HG02678 (cell line): ENCODE measurements around the gene OR4C45.
"Not testable (repeated sequence)": the region's sequence is repeated elsewhere in the genome, so short reads cannot be mapped to it uniquely, and the experiment has no call there.

Experiments
- ATAC-seq: cut with Tn5 transposase; IDR thresholded peaks from one replicate; pipeline ENCODE4 v1.9.1; 2021; ENCODE audit warnings: mild to moderate bottlenecking, moderate library complexity; ENCODE audit not compliant: unreplicated experiment

The OR4C45 gene

GRCh38 chr11:50032574-50032973 is at the start of gene OR4C45:
TSS of gene OR4C45 (plus strand) at chr11:50032874.
- no peak for ATAC-seq

DNA sequence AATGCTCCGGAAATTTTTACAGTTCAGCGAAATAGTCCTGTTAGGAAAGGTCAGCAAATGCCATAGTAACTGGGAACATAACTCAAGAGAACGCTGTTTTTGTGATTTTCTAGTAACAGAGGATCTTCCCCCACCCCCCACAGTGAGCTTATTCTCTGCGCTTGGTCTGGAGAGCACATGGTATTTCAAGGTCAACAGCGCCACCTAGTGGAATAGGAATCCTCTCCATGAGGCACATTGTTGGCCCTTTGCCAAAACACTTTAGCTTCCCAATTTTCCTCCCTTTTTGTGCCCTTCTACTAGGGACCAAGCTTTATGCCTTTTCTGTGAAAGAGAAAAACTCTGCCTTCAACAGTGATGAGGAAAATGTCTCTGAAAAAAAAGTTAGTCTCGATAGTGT is 37.1 kb upstream of the OR4C45 start:
- no peak for ATAC-seq

DNA sequence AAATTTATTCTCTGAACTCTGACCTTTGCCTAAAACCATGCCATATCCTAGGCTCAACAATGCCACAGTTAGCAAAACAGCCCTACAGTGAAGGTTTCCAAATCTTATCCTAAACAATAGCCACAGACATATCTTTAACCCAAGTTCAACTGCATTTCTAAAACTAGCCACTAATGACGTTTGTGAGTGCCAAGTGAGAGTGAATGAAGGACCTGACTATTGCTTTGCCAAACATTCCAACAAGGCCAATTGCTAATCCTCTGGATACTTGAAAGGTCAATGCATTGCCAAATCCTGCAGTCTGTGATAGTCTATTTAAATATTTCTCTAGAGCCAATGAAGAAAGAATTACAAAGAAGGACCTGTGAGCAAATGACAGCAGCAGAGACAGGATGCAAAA is 2.5 kb upstream of the OR4C45 start:
- ATAC-seq: no peak

DNA sequence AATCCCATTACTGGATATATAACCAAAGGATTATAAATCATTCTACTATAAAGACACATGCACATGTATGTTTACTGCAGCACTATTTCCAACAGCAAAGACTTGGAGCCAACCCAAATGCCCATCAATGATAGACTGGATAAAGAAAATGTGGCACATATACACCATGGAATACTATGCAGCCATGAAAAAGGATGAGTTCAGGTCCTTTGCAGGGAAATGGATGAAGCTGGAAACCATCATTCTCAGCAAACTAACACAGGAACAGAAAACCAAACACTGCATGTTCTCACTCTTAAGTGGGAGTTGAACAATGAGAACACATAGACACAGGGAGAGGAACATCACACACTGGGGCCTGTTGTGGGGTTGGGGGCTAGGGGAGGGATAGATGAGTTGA is 3.6 kb downstream of the OR4C45 start:
- ATAC-seq: not testable (repeated sequence)

DNA sequence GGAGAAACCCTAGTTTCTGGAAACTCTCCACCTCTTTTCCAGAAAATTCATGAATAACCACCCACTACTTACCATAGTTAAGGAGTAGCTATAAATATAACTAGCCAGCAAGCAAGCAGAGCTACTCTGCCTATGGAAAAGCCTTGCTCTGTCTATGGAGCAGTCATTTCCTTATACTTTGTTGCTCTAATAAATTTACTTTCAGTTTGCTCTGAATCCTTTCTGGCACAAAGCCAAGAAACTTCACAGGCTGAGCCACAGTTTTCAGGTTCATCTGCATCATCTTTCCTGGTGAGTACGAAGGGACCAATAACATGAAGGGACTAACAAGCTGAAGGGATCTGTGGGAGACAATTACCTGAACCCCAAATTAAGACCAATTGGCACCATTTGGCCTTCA is 4.6 kb downstream of the OR4C45 start:
- ATAC-seq: no peak

- no peak for ATAC-seq
Observed at GRCh38 chr11:50044647-50045046, 12.0 kb downstream of the OR4C45 start.

- not testable (repeated sequence) for ATAC-seq
Observed at GRCh38 chr11:50063056-50063455, 30.4 kb downstream of the OR4C45 start.

DNA sequence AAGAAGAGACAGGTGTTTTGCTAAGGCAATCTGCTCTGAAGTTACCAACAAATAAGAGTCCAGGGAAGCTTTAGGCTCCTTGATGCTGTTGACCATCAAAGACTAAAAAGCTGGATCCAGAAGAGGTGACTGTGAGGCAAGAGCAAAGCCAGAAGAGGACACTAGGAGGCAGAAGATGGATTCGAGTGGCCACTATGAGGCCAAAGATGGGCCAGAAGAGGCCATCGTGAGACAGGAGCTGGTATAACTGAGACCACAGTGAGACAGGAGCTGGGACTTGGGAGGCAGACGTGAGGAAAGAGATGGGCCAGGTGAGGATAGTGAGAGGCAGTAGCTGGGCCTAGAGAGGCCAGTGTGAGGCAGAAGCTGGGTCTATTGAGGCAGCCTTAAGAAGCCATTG is 37.7 kb downstream of the OR4C45 start:
- no peak for ATAC-seq

DNA sequence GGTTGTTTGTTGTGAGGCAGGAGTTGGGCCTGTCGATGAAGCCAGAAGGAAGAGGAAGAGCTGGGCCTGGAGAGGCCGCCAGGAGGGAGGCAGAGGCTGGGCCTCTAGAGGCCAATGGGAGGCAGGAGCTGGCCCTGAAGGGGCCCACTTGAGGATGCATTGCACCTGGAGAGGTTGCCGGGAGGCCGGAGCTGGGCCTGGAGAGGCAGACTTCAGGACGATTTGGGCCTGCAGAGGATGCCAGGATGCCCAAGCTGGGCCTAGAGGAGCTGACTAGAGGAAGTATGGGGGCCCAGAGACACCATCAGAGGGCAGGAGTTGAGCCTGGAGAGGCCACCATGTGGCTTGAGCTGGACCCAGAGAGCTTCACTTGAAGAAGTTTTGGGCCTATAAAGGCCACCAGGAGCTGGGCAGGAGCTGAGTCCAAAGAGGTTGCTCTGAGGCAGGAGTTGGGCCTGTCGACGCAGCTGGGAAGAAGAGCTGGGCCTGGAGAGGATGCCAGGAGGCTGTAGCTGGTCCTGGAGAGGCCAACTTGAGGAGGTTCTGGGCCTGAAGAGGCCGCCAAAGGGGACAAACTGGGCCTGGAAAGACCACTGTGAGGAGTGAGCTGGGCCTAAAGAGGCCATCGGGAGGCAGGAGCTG is 39.0 kb downstream of the OR4C45 start:
- no peak for ATAC-seq

DNA sequence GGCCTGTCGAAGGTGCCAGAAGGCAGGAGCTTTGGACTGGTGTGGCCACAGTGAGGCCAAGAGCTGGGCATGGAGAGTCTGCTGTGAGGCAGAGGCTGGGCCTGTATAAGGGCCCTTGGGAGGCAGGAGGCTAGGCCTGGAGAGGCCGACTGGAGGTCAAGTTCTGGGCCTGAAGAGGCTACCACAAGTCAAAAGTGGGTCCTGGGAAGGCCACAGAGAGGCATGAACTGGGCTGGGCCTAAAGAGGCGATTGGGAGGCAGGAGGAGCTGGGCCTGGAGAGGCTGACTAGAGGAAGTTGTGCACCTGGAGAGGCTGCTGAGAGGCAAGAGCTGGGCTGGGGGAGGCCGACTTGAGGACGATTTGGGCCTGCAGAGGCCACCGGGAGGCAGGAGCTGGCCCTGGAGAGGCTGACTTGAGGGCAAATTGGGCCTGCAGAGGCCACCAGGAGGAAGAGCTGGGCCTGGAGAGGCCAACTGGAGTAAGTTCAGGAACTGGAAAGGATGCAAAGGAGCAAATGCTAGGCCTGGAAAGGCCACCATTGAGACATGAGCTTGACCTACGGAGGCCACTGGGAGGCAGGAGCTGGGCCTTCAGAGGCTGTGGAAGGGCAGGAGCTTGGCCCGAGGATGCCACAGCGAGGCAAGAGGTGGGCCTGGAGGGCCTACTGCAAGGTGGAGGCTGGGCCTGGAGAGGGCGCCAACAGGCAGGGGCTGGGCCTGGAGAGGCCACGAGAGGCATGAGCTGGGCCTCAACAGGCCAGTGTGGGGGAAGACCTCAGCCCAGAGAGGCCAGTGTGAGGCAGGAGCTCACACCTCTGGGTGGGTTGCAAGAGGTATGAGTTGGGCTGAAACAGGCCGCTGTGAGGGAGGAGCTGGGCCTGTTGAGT is 39.8 kb downstream of the OR4C45 start:
- ATAC-seq: no peak

DNA sequence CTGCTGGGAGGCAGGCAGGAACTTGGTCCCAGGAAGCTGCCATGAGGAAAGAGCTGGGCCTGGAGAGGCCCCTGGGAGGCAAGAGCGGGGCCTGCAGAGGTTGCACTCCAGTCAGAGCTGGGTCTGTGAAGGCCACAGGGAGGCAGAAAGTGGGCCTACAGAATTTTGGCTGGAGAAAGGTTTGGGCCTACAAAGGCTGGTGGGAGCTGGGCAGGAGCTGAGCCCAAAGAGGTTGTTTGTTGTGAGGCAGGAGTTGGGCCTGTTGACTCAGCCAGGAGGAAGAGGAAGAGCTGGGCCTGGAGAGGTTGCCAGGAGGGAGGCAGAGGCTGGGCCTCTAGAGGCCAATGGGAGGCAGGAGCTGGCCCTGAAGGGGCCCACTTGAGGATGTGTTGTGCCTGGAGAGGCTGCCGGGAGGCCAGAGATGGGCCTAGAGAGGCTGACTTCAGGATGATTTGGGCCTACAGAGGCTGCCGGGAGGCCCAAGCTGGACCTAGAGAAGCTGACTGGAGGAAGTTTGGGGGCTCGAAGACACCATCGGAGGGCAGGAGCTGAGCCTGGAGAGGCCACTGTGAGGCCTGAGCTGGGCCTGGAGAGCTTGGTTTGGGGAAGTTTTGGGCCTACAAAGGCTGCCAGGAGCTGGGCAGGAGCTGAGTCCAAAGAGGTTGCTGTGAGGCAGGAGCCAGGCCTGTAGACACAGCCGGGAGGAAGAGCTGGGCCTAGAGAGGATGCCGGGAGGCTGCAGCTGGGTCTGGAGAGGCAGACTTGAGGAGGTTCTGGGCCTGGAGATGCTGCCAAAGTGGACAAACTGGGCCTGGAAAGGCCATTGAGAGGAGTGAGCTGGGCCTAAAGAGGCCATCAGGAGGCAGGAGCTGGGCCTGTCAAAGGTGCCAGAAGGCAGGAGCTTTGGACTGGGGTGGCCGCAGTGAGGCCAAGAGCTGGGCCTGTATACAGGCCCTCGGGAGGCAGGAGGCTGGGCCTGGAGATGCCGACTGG is 40.7 kb downstream of the OR4C45 start:
- no peak for ATAC-seq

DNA sequence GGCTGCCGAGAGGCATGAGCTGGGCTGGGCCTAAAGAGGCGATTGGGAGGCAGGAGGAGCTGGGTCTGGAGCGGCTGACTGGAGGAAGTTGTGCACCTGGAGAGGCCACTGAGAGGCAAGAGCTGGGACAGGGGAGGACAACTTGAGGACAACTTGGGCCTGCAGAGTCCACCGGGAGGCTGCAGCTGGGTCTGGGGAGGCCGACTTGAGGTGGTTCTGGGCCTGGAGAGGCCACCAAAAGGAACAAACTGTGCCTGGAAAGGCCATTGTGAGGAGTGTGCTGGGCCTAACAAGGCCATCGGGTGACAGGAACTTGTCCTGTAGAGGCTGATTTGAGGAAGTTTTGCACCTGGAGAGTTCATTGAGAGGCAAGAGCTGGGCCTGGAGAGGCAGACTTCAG is 41.5 kb downstream of the OR4C45 start:
- ATAC-seq: no peak

GRCh38 chr11:50075856-50076255 is 43.2 kb downstream of the OR4C45 start:
- ATAC-seq: no peak

- ATAC-seq: no peak
Observed at GRCh38 chr11:50077526-50077925, 44.9 kb downstream of the OR4C45 start.

DNA sequence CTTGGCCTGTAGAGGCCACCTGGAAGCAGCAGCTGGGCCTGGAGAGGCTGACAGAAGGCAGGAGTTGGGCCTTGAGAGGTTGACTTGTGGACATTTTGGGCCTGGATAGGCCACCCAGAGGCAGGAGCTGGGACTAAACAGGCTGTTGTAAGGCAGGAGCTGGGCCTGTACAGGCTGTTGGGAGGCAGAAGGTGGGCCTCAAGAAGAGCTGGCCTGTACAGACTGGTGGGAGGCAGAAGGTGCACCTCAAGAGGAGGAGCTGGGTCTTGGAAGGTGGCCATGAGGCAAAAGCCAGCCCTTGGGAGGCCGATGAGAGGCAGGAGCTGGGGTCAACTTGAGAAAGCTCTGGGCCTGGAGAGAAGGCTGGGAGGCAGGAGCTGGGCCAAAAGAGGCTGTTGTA is 45.3 kb downstream of the OR4C45 start:
- no peak for ATAC-seq

DNA sequence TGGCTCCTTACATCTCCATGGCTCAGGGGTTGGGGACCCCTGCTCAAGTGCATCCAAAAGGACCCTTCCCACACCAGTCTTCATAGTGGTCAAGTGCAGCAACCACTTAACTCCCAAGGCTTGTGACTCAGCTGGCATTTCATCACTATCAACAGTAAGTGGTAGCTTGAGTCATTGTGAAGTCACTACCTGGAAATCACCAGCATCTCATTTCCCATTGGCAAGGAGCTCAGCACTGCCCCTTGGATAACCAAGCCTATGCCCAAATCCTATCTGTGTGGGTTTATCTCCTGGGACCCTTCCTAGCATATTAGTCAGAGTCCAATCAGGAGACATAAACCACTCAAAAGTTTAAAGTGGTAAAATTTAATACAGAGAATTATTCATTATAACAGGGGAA is 46.3 kb downstream of the OR4C45 start:
- ATAC-seq: not testable (repeated sequence)

- ATAC-seq: no peak
Observed at GRCh38 chr11:50080256-50080655, 47.6 kb downstream of the OR4C45 start.
